ENCODE data around the gene FAM181A.

DNA sequence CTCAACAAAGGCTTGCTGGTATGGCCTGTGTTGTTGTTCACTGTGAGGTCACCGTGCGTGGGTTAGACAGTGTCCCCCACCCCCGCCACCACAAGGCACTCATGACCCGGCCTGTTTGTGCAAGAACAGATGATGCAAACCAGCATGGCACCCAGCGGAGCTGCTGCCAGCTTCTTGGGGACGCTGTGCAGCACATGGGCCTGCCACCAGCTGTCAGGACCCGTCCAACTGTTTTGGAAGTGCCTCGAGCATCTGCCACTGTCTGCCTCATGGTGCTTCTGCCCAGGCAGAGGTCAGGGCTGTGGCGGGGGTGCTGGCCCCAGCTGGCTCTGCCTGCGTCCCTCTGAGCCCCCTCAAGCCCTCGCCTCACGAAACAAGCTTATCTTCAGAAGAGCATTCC is 47.7 kb downstream of the FAM181A start:
- no peak for TF ChIP-seq POLR2AphosphoS5 (IDR thresholded peaks at IDR 0.05)
- TF ChIP-seq, protein P1, sequence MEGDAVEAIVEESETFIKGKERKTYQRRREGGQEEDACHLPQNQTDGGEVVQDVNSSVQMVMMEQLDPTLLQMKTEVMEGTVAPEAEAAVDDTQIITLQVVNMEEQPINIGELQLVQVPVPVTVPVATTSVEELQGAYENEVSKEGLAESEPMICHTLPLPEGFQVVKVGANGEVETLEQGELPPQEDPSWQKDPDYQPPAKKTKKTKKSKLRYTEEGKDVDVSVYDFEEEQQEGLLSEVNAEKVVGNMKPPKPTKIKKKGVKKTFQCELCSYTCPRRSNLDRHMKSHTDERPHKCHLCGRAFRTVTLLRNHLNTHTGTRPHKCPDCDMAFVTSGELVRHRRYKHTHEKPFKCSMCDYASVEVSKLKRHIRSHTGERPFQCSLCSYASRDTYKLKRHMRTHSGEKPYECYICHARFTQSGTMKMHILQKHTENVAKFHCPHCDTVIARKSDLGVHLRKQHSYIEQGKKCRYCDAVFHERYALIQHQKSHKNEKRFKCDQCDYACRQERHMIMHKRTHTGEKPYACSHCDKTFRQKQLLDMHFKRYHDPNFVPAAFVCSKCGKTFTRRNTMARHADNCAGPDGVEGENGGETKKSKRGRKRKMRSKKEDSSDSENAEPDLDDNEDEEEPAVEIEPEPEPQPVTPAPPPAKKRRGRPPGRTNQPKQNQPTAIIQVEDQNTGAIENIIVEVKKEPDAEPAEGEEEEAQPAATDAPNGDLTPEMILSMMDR (IDR thresholded peaks at IDR 0.05) = no peak
- TF ChIP-seq POLR2A (IDR thresholded peaks at IDR 0.05) = no peak
